GM12872 (cell line): ENCODE data around the gene SPAG16.

Source experiments
- TF ChIP-seq, protein P1 (sequence below): IDR thresholded peaks from 3 replicates; pipeline ENCODE4 v1.5.1; 2011; ENCODE audit warnings: low read depth, mild to moderate bottlenecking, low read length, moderate library complexity; ENCODE audit not compliant: insufficient read depth

SPAG16 gene

DNA sequence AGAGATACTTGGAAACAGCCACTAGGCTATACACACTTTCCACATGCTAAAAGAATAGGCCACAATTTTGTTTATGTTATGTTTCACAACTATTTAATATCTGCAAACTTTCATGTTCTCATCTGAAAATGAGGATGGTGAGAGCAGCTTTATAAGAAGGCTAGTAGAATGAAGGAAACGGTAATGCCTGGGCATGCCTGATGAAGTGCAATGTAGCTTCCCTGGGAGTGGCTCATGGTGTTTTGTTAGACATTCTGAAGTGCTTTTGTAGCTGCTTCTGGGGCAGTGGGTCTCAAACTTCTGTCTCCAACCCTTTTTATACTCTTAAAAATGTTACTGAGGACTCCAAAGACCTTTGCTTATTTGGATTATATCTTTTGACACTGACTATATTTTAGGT, 933.3 kb downstream of the SPAG16 start:
- TF ChIP-seq, protein P1, sequence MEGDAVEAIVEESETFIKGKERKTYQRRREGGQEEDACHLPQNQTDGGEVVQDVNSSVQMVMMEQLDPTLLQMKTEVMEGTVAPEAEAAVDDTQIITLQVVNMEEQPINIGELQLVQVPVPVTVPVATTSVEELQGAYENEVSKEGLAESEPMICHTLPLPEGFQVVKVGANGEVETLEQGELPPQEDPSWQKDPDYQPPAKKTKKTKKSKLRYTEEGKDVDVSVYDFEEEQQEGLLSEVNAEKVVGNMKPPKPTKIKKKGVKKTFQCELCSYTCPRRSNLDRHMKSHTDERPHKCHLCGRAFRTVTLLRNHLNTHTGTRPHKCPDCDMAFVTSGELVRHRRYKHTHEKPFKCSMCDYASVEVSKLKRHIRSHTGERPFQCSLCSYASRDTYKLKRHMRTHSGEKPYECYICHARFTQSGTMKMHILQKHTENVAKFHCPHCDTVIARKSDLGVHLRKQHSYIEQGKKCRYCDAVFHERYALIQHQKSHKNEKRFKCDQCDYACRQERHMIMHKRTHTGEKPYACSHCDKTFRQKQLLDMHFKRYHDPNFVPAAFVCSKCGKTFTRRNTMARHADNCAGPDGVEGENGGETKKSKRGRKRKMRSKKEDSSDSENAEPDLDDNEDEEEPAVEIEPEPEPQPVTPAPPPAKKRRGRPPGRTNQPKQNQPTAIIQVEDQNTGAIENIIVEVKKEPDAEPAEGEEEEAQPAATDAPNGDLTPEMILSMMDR, result no peak

- TF ChIP-seq, protein P1, result no peak
Observed at GRCh38 chr2:214220251-214220650, 936.0 kb downstream of the SPAG16 start.

DNA sequence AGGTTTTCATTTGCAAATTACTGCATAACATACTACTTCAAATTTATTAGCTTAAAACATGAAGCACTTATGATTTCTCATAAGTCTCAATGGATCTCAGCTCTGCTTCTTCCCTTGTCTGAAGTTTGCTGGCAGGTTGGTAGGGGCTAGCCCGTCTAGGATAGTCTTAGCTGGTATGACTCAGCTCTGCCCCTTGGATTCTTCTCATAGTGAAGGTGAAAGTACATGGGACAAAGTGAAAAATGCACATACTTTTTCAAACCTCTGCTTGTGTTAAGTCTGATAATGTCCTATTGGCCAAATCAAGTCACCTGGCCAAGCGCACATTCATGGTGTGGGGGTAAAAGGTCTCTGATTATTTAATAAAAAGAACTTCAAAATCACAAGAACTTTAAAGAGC, 941.8 kb downstream of the SPAG16 start:
- TF ChIP-seq, protein P1, result no peak

- TF ChIP-seq, protein P1, result no peak
Observed at GRCh38 chr2:214232271-214232670, 948.0 kb downstream of the SPAG16 start.

- TF ChIP-seq, protein P1, result no peak
Observed at GRCh38 chr2:214233164-214233563, 948.9 kb downstream of the SPAG16 start.

DNA sequence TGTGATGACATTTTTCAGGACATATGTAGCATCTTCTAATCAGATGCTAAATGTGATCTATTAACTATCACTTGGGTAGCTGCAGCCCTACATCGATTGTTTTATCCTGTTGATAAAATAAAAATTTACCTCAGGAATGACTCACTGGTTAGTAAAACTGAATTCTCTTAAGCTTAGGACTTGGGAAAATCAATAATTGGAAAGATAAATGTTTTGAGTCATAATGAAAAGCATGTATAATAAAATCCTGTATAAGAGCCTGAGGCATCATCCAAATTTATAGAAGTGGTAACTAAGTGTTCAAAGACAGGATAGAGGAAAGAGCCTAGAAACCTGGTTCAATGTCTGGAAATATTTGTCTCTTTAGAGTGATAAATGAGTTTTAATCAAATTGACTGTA, 958.5 kb downstream of the SPAG16 start:
- TF ChIP-seq, protein P1, result no peak

- TF ChIP-seq, protein P1, result no peak
Observed at GRCh38 chr2:214244847-214245246, 960.6 kb downstream of the SPAG16 start.

GRCh38 chr2:214246417-214246816, 962.2 kb downstream of the SPAG16 start:
- TF ChIP-seq, protein P1, result no peak
